AG09319 (cell line): Measurements from ENCODE around the gene LRTM1.
A peak's percentile ranks its signal among the peaks of the same experiment; 100 is the strongest.

Source experiments
- DNase-seq: peaks from one replicate; pipeline ENCODE4 v3.0.0-alpha.2; 2010; ENCODE audit warnings: low read depth; ENCODE audit errors: extremely low read depth
- CTCF ChIP-seq: IDR thresholded peaks from 2 replicates; pipeline ENCODE4 v1.5.1; 2011; ENCODE audit warnings: low read depth, mild to moderate bottlenecking, inconsistent platforms, low read length, moderate library complexity

LRTM1 gene

GRCh38 chr3:54918516-54918915 is 9.3 kb downstream of the LRTM1 start:
- DNase-seq, result no peak
- TF ChIP-seq CTCF, result no peak

- no peak for DNase-seq
- no peak for TF ChIP-seq CTCF
Observed at GRCh38 chr3:54917862-54918261, 10.0 kb downstream of the LRTM1 start.

GRCh38 chr3:54917174-54917573 is 10.7 kb downstream of the LRTM1 start:
- peak; percentile 80 for DNase-seq

GRCh38 chr3:54916732-54917131 is 11.1 kb downstream of the LRTM1 start:
- no peak for TF ChIP-seq CTCF
- no peak for DNase-seq

More at GRCh38 chr3:54917174-54917573, 10.7 kb downstream of the LRTM1 start:
- TF ChIP-seq CTCF, result peak; percentile 12; the same call in 1 of the 2 replicates

GRCh38 chr3:54915976-54916375 is 11.9 kb downstream of the LRTM1 start:
- TF ChIP-seq CTCF, result no peak
- no peak for DNase-seq

GRCh38 chr3:54915181-54915580 is 12.7 kb downstream of the LRTM1 start:
- no peak for TF ChIP-seq CTCF
- no peak for DNase-seq

GRCh38 chr3:54914180-54914579 is 13.7 kb downstream of the LRTM1 start:
- TF ChIP-seq CTCF, result no peak
- no peak for DNase-seq
